Activated T-cell treated with anti-CD3 and anti-CD28 coated beads for 4 hours (primary cell): Measurements from ENCODE around the gene SORCS2.

Source experiments
- DNase-seq: peaks from one replicate; pipeline ENCODE4 v3.0.0-alpha.2; 2020

SORCS2 gene

GRCh38 chr4:7342223-7343080 is 150.1 kb downstream of the SORCS2 start:
- no peak for DNase-seq

- no peak for DNase-seq
These were observed 150.8 kb downstream of the SORCS2 start for GRCh38 chr4:7343081-7343655.

- no peak for DNase-seq
These were observed 151.6 kb downstream of the SORCS2 start for GRCh38 chr4:7343950-7344349.

- no peak for DNase-seq
These were observed 152.4 kb downstream of the SORCS2 start for GRCh38 chr4:7344636-7345155.

- DNase-seq = no peak
These were observed 155.6 kb downstream of the SORCS2 start for GRCh38 chr4:7347981-7348380.

GRCh38 chr4:7348946-7349900 is 156.9 kb downstream of the SORCS2 start:
- DNase-seq = no peak

GRCh38 chr4:7350396-7350795 is 158.1 kb downstream of the SORCS2 start:
- DNase-seq = no peak

GRCh38 chr4:7351014-7351413 is 158.7 kb downstream of the SORCS2 start:
- no peak for DNase-seq

- no peak for DNase-seq
These were observed 160.1 kb downstream of the SORCS2 start for GRCh38 chr4:7352486-7352885.

GRCh38 chr4:7353046-7353790 is 160.9 kb downstream of the SORCS2 start:
- DNase-seq = no peak

- no peak for DNase-seq
These were observed 161.7 kb downstream of the SORCS2 start for GRCh38 chr4:7353846-7354610.

GRCh38 chr4:7354927-7355326 is 162.6 kb downstream of the SORCS2 start:
- no peak for DNase-seq

GRCh38 chr4:7355795-7356194 is 163.5 kb downstream of the SORCS2 start:
- DNase-seq = no peak

GRCh38 chr4:7356667-7357310 is 164.5 kb downstream of the SORCS2 start:
- no peak for DNase-seq

- no peak for DNase-seq
These were observed 165.0 kb downstream of the SORCS2 start for GRCh38 chr4:7357323-7357722.

GRCh38 chr4:7358100-7358735 is 165.9 kb downstream of the SORCS2 start:
- no peak for DNase-seq

GRCh38 chr4:7359400-7360062 is 167.2 kb downstream of the SORCS2 start:
- DNase-seq = no peak

GRCh38 chr4:7360806-7361205 is 168.5 kb downstream of the SORCS2 start:
- DNase-seq = no peak

- DNase-seq = no peak
These were observed 169.1 kb downstream of the SORCS2 start for GRCh38 chr4:7361280-7361895.

GRCh38 chr4:7362341-7362740 is 170.0 kb downstream of the SORCS2 start:
- no peak for DNase-seq
